ENCODE results near the gene CREB1.

CREB1 gene

GRCh38 chr2:207543272-207543671 lies 13.5 kb downstream of the CREB1 start:
- ATAC-seq: no peak

DNA sequence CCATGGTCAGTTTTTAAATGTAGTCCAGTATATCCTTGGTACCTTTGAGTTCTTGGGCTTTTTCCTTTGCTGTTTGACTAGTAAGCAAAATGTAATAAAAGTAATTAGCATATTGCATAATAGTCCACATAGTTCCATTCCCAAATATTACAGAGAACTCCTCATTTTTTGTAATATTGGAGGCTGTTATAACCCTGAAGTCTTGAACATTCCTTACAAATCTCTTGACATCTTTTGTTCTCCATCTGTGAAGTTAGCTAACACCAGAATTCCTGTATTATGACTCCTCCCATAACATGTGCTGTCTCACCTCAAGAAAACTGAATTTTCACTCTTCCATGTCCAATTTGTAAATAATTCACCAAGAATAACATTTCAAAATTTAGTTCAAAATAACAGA lies 17.1 kb downstream of the CREB1 start:
- ATAC-seq: no peak

DNA sequence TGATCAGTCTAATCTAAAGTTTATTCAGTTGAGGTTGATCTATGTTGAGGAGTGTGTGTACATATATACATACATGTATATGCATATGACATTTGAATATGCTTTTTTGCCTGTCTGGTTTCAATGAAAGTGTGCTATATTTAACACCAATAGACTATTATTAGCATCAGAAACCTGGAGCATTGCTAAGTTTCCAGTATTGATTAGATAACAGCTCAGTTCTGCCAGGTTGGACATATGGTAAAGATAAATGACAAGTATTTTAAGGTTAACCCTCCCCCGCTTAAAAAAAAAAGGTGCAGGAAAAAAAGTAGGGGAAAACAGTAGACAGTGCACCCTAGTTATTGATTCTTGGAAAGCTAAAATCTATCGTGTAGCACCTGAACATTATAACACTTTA lies 19.4 kb downstream of the CREB1 start:
- ATAC-seq: no peak

DNA sequence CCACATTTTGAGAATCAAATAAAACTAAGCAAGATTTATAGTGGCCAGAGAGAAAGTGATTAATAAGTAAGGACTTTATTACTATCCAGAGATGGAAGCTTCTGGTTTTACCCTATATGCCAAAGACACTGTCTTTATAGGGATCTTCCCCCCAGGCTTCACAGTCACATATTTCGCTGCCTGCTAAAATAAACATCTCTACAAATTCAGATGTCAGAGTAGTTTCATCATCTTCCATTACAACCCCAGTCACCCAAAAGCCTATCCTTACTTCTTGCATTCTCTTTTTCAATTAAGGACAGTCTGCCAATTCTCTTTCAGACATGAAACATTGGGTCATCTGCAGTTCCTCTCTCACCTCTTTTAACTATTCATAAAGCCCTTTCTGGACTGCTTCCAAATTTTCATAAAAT lies 28.3 kb downstream of the CREB1 start:
- no peak for ATAC-seq

DNA sequence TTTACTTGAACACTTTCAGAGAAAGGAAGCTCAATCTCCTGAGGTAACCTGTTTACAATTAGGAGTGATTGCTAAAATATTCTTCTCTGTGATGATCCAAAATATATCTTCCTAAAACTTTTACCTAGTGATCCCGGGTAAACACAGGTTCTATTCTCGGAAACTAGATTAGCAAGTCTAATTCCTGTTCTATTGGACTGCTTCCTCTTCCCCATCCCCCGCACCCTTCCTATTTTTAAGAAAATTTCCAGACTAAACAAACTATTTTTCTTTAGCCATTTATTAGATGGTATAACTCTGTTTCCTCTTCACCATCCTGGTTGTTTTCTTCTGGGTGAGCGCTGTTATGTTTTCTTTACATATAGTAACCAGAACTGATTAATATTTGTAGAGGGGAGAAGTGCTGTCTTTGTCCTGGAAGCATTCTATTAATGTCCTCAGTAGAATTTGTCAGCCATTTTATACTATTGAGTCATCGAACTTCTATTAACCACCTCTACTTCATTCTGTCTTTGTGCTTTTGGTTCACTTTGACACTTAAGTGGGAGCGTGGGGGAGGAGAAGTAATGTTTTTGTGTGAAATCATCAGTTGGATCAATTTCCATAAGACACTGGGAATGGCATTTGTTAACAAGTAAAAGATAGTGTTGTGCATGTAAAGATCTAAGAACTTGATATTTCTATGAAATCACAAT lies 31.8 kb downstream of the CREB1 start:
- no peak for ATAC-seq

- no peak for ATAC-seq
Observed at GRCh38 chr2:207565736-207566500, 36.2 kb downstream of the CREB1 start.

DNA sequence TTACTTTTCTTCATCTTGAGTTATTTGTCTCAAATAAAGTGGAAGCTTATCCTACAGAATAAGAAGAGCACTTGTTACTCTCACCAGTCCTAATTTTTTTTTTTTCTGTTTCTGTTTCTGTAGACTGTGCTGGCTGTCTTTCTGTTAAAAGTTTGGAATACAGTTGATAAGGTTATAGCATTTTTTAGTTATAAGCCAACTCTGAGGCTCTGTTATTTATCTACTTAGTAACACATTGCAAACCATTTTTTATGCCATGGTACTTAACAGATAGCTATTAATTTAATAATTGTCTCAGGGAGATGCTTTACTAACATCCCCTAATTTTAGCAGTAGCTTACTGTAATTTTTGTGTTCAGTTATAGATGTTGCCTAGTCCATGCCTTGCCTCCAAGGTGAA lies 37.9 kb downstream of the CREB1 start:
- ATAC-seq: no peak

DNA sequence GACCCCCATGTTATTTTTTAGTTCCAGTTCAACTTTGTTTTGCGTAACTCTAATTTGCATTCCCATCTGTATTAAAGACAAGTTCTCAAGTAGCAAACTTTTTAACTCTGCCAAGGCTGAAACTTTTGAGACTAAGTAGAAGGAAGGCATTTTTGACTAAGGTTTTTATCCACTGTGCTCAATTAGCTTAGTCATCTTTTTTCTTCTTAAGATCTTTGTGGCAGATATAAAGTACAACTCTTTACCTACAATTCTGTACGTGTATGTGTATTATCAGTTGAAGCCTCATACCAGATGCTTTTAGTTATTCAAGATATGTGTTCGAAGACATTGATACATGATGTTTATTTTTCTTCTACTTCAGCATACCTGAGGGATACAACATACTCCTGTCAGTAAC lies 41.6 kb downstream of the CREB1 start:
- no peak for ATAC-seq

- no peak for ATAC-seq
Observed at GRCh38 chr2:207584952-207585351, 55.2 kb downstream of the CREB1 start.

GRCh38 chr2:207587305-207587704 lies 57.5 kb downstream of the CREB1 start:
- no peak for ATAC-seq

DNA sequence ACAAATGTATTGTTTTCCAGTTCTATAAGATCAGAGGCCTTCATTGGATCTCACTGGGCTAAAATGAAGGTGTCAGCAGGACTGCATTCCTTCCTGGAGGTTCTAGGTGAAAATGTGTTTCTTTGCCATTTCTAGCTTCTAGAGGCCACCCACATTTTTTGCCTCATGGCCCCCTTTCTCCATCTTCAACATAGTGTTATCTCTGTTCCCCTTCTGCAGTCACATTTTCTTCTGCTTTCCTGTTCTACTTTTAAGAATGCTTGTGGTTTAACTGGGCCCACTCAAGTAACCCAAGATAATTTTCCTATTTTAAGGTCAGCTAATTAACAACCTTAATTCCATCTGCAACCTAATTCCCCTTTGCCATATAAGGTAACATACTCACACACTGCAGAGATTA lies 59.4 kb downstream of the CREB1 start:
- ATAC-seq: no peak

DNA sequence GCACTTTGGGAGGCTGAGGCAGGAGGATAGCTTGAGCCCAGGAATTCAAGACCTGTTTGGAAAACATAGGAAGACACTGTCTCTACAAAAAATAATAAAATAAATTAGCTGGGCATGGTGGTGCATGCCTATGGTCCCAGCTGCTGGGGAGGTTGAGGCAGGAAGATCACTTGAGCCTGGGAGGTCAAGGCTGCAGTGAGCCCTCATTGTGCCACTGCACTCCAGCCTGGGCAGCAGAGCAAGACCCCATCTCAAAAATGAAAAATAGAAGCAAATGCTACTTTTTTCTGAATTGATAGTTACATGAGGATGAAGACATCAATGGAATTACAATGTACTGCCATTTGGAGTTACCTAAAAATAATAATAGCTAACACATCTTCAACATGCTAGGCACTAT lies 63.5 kb downstream of the CREB1 start:
- no peak for ATAC-seq

- ATAC-seq: no peak
Observed at GRCh38 chr2:207594264-207594663, 64.5 kb downstream of the CREB1 start.

DNA sequence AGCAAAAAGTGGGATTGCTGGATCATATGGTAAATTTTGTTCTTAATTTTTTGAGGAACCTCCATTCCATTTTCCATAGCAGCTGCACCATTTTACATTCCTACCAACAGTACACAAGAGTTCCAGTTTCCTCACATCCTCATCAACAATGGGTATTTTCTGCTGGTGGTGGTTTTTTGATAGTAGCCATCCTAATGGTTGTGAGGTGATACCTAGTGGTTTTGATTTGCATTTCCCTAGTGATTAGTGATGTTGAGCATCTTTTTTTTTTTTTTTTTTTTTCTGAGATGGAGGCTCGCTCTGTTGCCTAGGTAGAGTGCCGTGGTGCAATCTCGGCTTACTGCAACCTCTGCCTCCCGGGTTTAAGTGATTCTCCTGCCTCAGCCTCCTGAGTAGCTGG lies 65.0 kb downstream of the CREB1 start:
- ATAC-seq: no peak

DNA sequence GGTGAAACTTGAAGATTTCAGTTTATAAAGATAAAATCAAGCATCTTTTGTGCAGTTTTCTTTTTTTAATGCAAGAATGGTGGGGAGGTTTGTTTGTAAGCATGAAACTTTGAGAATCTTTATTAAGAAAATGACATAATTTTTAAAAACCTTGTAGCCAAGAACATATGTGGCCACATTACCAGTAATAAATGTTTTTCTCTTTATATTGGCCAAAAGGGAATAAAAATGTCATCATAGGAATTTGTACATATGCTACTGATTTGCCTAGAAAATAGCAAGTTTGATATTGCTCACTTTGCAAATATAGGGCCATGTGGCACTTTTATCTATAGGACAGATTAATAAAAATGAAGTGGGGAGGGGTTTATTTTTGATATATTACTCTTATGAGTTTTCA lies 69.9 kb downstream of the CREB1 start:
- ATAC-seq: no peak

GRCh38 chr2:207600231-207600630 lies 70.5 kb downstream of the CREB1 start:
- no peak for ATAC-seq

DNA sequence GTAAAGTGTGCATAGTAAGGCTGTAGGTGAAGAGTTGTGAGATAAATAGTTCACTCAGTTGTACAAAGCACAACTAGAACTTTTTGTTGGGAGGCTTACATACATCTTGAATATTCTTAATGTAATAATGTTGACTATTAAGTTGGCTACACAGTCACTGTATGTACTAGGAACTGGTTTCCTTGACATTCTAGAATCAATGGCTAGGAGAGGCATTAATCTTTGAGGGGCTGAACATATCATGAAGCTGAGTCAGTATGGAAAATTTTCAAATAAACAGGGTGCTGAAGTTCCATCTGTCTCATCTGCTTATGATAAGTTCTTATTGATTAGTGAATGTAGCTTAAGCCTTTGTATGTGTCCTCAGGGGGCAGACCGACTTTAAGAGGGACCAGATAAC lies 72.0 kb downstream of the CREB1 start:
- ATAC-seq: no peak

GRCh38 chr2:207603486-207603885 lies 73.7 kb downstream of the CREB1 start:
- no peak for ATAC-seq

DNA sequence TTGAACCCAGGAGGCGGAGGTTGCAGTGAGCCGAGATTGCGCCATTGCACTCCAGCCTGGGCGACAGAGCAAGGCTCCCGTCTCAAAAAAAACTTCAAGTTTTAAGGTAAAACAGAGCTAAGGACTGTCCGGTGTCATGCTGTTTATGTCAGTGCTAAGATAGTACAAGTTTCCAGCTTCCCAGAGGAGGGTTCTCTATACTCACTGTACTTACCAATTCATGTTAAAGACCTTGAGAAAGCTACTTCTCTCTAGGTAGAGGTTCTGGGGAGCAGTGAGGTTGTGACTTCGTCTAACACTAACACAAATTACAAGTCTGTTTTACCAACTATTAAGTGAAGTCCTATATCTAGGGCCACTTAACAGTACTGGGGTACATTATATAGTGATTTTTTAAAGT lies 76.6 kb downstream of the CREB1 start:
- ATAC-seq: no peak

DNA sequence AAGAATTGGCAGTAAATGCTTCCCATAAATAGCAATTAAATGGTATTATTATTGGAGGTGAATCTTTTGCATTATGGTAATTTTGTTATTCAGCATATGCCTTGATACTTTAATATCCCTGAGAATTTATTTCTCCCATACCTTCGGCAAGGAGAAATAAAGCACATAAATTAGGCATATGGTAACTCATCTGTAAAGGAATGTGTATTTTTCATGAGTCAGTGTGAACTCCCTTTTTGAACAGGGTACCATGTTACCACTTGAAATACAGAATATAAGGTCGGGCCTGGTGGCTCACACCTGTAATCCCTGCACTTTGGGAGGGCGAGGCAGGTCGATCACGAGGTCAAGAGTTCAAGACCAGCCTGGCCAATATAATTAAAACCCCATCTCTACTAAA lies 77.1 kb downstream of the CREB1 start:
- ATAC-seq: no peak

DNA sequence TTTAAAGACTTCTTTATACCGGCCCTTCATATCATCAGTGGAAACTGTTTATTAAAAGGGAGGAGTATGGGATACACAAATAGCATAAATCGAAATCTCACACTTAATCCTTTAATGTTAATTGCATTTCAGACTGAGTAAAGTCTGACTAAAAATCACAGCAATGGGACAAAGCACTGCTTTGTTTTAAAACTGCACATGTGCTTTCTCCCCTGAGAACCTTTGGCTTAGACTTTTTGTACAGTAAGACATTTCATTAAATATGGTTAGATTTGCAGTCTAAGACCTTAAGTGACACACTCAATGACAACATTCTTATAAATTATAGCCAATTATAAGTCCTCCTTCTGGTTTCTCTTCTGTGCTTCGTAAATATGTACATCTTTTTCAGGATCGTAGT lies 83.0 kb downstream of the CREB1 start:
- no peak for ATAC-seq

DNA sequence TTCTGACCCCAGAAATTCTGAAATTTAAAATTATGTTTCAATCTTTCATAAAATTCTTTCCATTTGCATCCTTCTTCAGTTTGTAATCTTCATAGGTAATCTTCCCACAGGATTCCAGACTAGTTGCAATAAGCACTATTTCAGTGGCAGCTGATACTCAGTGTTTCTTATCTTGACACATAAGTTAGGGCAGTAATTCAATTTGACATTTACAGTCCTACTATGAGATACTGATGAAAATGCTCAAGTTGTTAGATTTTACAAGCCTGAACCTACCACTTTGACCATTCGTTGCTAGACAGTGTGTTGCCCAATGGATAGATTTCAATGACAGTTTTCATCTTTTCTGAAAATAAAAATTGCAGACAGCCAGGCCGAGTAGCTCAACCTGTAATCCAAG lies 85.1 kb downstream of the CREB1 start:
- ATAC-seq: no peak

- ATAC-seq: no peak
Observed at GRCh38 chr2:207616185-207616584, 86.4 kb downstream of the CREB1 start.

DNA sequence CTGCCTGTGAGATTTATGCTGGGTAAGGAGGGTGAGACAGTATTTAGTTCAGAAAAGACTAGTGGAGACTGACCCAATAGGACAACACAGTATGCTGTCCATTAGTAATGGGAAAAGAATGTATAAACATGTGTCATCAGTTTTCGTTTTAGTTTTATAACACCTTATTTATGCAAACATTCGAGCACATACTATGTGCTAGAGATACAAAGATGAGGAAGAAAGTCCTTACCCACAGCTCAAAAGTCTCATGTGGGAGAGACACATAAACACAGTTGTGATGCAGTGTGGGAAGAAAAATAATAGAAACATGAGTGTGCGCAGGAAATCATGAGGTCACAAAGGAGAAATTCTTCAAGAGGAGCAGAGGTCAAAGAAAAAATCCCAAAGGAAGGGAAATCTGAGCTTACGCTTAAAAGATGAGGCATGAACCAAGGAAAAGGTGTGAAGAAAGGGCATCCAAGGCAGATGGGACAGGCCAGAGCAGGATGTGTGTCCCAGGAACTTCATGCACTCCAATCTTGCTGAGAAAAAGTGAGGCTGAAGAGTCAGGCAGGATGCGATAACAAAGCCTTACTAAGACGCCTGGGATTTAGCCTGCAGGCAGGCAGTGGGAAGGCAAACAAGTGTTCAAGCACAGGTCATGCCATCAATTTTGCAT lies 87.4 kb downstream of the CREB1 start:
- ATAC-seq: no peak

Measured in activated CD4-positive, CD25-positive, alpha-beta regulatory T cell treated with anti-CD3 and anti-CD28 coated beads, Interleukin-2, amount 50 U/mL, for 24 hours (primary cell).